ENCODE results near the gene SOHLH1.

DNA sequence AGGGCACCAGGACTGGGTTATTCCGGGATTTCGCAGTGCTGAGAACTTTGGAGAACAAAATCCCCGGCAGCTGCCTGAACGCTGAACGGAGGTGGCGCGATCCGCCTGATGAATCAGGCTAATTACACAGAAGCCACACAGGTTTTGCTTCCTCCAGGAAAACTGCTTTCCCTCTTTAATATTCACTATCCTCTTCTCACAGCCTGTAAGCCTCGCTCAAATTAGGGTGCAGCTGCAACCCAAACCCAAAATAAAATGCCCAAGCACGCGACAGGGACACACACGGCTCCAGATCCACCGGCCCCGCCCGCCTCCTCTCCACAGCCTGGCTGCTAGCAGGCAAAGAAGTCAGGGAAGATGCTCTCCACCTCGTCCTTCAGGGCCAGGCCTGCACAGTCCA lies 6.0 kb downstream of the SOHLH1 start:
- TF ChIP-seq POLR2AphosphoS5 (IDR thresholded peaks at IDR 0.05; ENCODE audit: low read depth, low read length) (no peak), TAF1 (IDR thresholded peaks at IDR 0.05; ENCODE audit: borderline replicate concordance, insufficient read depth, low read length) (no peak)

Data from PFSK-1 (cell line).